NCI-H510A (cell line): ENCODE measurements around the gene NAALADL2.
"Not testable (repeated sequence)": the region's sequence is repeated elsewhere in the genome, so short reads cannot be mapped to it uniquely, and the experiment has no call there.

ENCODE experiments used
- DNase-seq: peaks from one replicate; lab custom pipeline; 2025; lab: John Stamatoyannopoulos, UW

The NAALADL2 gene

DNA sequence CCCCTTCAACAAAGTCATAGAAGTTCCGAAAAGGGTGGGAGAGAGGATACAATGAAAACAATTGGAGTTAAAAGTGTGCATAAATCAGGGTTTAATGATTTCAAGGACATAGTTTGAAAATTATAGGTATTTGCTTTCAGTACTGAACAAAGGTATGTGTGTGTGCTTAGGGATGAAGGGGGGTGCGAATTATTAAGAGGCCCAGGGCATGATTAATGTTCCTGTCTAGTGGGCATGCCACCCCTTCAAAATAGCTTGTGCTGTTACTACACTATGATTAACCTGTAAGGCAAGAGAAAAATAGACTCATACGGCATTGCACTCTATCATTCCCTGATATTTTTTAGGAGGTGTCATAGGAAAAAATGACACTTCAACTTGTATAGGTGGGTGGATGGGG is 731.6 kb downstream of the NAALADL2 start:
- DNase-seq: no peak

DNA sequence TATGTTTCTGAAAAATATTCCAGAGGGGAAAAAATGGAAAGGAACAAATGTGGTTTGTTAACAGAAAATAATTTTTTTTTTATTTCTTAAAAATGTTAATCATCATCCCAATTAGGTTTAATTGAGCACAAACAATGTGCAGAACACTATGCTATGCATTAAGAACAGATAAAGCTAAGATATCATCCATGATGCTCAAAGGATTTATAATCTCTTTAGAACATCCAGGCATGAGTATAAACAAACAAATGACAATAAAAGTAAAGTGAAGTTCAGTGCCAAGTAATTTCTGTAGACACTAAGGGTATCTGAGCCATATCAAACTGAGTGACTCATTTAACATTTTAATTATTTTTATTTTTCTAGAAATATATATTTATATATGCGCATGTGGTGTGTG is 732.2 kb downstream of the NAALADL2 start:
- no peak for DNase-seq

DNA sequence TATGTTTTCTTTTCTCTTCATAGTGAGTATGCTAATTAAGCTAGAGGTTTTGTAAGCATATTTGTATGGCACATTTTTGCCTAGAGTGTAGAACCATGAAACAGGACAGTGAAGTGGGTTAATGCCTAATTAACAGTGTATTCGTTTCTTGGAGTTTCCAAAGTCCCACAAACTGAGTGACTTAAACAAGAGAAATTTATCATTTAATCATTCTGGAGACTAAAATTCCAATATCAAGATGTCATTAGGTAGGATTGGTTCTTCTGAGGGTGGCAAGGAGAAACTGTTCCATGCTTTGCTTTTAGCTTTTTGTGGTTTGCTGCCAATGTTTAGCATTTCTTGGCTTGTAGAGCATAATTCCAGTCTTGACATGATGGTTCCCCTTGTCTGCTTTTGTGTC is 734.2 kb downstream of the NAALADL2 start:
- DNase-seq: no peak

DNA sequence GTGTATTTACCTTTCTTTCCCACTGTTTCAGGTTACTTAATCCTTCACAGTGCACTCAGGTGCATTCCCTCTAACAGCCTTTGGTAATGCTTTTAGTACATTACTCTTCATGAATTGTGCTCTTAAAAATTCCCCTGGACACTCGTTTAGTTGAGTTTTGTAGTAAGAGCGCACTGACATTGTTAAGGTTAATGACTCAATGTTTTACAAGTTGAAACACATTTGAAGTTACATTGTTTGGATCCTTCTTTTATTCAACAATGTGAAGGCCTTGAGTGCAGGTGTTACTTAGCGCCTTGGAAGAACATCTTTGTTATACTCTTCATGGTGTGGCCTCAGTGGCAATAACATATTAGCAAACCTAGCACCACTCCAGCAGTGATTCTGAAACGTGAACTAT is 739.6 kb downstream of the NAALADL2 start:
- DNase-seq: no peak

DNA sequence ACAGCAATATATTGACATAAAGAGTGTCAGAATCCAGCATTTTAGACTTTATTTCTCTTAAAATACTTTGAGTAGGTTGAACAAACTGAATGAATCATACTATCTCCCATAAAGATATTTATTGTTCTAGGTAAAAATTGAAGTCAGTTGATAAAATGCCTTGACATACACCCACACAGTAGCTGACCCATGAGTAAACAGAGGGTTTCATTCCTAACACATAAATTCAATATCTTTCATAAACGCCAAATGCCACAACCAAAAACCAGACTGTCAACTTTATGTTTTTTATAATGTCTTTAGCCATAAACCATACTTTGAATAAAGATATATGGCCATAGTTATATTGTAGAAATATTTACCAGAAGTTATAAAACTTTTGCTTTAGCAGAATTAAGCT is 742.4 kb downstream of the NAALADL2 start:
- no peak for DNase-seq

DNA sequence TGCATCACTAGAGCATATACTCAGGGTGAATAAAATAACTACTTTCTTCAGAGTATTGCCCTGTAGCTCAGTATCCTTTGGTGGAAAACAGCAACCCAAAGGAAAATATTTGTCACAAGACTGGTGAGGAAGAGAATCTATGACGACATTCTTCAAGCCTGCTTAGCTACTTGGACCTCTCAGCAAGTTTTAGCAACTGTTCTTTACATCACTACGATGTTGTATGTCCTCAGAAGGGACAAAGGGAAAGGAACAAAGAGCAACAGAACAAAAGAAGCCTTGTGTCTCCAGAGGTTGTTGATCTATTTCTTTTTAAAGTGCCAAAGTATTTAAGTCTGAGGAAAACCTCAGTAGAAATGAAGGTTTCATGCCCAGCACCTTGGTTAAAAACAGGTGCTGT is 746.7 kb downstream of the NAALADL2 start:
- DNase-seq: no peak

DNA sequence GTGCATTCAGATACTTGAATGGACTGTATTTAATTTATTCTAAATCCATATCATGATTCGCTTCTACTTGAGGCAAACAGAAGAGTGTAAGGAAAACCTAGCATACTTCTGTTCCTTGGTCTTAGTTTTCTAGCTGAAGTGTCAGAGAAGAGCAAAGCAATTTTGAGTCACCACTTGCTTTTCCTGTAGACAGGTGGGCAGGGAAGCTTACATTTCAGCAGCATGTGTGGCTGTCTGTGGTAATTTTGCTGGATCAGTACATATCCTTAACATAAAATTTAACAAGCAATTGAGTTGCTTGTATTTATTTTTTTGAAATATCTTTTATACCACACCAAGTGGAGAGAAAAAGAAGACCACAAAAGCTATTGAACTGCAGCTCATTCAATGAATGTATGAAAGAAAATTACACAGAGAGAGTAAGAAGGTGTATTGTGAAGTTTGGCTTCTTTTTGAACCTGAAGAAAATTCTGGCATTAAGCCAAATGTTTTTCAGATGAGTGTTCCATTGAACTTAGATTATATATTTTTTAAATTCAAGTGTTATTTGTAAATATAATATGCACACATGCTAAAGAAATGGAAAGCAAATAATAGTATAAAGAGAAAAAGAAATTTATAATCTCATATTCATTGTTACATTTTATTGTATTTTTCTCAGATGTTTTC is 747.6 kb downstream of the NAALADL2 start:
- no peak for DNase-seq

DNA sequence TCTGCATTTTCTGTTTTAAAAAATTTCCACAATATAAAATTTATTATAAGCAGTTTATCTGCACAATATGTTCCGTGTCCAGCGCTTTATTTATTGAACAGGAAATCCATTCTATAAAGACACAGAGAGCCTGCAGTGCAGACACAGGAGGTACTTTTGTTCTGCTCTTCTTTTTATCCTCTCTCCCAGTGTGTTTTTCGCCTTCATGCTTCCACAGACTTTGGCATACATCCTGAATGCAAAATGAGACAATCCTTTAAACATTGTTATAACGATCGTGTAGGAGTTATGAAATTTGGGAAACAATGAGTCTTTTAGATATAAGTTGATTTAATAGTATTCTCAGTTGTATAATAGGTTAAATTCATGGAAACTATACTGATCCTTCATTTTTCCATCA is 749.2 kb downstream of the NAALADL2 start:
- DNase-seq: no peak

DNA sequence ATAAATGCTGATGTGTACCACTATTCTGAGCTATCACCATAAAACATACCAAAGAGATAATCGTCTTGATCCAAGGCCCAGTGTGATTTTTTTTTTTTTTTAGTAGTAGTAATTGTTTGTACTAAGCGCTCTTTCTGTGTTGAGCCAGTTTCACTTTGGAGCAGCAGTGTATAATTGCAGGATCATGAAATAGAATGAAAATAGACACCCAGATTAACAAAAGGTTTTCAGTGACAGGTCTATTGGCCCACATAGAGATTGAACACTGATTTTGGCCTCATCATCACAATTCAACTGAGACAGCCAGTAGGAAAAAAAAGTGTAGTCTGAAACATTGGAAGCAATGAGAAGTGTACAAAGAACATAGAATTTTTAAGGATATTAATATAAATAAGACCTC is 749.8 kb downstream of the NAALADL2 start:
- no peak for DNase-seq

DNA sequence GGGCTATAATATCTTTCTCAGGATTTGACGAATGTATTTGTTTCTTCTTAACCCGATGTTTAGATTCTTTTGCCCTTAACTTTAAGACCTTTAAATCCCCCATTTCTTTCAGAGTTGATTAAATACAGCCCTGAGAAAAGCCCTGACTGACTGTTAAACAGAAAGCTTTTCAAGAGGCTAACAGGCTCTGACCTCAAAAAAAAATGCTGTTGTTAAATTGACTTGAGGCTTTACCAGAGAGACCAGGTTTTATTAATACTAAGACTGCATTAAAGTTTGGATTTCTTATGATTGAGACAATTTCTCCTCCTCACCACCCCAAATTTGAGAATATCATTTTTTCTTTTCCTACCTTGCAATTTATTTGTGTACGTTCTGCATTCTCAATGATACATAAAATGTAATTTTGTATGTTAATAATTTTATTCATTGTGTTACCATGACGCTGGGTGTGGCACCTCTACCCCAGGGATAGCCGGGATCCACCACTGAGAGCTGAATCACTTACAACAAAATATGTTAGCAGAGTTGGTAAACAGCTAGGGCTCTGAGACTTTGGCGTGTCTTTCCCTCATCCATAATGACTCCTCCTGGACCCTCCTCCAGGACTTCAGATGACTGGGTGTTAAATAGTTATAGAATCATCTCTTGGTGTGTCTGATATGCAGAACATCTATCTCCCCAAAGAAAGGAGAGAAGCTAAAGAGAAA is 753.5 kb downstream of the NAALADL2 start:
- DNase-seq: no peak

DNA sequence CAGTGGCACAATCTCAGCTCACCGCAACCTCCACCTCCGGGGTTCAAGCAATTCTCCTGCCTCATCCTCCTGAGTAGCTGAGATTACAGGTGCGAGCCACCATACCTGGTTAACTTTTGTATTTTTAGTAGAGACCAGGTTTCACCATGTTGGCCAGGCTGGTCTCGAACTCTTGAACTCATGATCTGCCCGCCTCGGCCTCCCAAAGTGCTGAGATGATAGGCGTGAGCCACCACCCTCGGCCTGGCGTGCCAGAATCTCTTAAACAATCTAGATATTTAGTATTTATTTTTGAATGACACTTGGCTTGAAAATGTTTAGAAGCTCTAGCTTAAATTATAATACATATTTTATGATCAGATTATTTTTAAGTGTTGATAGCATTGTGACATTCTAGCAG is 755.0 kb downstream of the NAALADL2 start:
- not testable (repeated sequence) for DNase-seq

DNA sequence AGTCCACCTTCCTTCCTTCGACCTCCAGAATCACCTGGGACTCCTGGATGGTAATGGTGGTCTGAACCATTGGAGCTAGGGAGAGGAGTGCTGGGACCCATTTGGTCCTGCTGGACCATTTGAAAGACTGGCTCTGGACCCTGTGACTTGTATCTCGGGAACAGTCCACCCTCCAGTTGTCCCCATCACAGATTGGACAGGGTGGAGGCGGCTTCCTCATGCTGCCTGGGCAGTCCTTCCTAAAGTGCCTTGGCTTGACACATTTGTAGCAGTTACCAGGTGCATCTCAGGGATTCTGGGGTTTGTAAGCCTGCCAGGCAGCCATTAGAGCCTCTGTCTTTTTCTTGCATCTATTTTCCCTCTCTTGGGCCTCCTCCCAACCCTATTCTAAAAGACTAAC is 758.1 kb downstream of the NAALADL2 start:
- no peak for DNase-seq

DNA sequence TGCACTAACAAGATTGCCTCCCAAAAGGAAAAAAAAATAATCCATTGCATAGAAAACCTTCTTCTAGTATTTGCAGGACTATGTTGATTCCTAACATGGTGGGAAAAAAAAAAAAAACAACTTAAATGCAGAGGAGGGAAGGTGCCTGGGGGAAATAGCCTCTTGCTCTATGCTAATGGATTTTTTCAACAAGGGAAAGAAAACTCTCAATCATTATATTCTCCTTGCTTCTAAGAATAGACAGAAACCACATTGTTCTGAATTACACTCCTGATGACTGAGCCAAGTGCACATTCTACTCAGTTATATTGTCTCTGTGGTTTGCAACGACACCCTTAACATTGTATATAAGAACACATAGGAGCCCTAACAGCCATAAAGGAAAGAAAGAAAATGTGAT is 760.2 kb downstream of the NAALADL2 start:
- DNase-seq: no peak

DNA sequence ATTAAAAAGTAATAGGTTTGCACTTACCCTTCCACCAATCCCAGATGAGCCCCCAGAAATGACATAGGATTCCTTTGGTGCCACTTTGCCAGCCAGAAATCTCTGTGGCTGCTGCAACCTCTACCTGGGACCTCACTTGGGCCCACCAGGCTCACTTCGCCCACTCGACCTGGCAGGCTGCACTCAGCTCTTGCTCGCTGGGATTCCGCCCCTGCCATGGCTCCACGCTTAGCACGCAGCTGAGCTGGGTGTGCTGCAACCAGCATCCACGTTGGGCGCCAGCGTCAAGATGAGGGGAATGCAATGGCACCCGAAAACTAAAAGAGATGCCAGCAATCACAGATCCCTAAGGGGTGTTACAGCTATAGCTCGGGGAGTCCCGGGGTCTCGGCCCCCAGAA is 761.0 kb downstream of the NAALADL2 start:
- no peak for DNase-seq

DNA sequence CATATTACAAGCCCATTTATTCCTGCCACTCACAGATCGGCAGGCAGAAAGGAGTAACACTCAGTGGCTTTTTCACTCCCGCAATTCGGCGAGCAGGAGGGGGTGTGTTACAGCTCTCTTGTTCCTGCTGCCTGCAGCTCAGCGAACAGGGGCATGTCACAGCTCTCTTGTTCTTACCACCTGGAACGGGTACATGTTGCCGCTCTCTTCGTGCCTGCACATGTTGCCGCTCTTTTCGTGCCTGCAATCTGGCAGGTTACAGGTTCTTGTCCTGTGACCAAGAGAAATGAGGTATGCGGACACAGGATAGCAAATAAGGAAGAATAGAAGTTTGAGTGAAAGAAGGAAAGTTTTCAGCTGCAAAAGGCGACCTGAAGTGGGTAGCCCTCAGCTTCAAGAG is 761.4 kb downstream of the NAALADL2 start:
- no peak for DNase-seq

DNA sequence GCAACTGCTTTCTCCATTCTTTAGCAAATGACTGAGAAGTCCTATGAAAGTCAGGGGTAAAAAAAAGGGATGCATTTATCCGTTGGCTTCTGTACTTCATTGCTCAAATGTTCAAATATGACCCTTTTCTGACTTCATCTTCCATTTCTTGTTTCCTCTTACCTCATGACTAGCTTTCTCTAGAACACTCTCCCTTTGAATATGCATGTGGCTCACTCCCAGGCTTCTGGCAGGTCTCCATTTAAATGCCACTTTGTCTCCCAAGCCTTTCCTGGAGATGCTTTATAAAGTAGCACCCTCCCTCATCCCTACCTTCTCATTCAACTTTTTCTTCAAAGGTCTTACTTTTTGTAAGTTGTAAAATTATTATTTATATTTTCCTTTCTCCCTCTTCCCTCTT is 781.8 kb downstream of the NAALADL2 start:
- no peak for DNase-seq

DNA sequence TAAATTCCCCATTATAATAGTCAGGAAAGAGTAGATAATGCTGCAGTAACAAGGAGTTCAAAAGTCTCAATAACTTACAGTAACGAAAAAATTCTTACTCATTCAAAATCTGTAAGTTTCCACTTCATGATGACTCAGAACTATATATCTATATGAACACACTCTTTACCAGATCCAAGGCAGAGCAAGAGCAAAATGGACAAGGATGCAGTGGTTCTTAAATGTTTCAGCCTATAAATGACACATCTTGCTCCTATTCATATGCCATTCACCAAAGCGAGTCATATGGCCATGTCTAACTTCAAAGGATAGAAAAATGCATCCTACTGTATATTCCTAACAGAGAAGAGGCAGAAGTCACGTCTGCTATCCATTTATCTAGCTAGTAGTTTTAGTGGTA is 787.7 kb downstream of the NAALADL2 start:
- DNase-seq: no peak

DNA sequence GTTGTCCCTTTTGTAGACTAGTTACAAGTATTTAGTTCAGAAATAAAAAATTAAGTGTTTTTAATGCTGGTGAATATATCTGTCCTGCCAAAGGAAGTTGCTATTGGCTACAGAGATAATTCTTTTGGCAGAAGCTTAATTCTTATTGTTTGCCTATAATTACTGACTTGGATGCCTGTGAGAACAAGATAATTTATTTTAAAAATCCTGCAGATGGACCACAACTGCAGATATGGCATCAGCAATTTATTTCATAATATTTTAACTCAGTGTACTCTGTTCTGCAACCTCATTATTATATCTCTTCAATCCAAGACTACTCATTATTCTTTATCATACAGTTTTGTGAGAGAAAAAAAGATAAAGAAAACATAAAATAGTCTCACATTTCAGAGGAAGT is 789.8 kb downstream of the NAALADL2 start:
- no peak for DNase-seq

DNA sequence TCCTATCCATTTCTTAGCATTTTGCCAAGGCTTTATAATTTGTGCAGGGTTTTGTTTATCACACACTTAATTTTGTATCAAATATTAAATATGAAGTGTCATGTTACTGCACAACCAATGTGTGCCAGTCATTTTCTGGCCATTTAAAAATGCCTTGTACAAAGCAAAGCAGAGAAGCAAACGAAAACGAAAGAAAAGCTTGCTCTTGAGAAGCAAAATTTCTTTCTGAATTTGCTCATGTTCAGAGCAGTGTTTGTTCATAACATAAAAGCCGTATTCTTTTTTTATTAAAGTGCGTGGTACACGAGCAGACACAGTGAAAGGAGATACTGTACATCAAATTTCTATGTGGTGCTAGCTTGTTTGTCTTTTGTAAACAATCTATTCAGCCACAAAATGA is 792.6 kb downstream of the NAALADL2 start:
- no peak for DNase-seq

DNA sequence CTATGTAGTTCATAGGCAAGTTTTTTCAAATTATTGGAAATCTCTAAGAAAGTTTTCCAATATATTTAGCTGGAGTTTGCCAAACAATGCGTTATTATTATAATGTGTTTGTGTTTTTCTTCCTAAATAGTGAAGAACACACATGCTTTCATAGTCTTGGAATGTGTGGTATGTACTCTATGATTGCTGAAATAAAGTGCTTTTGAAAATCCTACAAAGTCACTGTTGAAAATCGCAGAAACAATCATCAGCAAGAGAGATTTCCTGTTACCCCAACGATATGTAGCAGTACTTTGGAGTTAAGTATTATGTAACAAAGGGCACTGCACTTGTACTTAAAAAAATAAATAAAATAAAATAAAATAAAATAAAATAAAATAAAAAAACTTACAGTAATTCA is 796.2 kb downstream of the NAALADL2 start:
- no peak for DNase-seq

DNA sequence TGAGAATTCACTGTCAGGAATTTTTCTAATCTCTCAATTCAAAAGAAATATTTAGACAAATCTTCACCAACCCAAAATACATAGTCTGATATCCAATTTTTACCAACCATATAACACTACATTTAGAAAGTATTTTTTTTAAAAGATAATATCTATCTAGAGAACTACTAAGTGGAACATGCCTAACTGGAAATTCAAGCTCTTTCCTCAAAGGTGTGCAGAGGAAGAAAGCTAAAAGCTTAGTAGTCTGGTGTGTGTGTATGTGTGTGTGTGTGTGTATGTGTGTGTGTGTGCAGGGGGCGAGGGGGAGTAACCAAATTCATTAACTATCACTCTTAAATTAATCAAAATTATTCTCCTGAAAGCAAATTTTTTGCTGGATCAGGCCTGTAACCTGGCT is 797.3 kb downstream of the NAALADL2 start:
- DNase-seq: no peak

DNA sequence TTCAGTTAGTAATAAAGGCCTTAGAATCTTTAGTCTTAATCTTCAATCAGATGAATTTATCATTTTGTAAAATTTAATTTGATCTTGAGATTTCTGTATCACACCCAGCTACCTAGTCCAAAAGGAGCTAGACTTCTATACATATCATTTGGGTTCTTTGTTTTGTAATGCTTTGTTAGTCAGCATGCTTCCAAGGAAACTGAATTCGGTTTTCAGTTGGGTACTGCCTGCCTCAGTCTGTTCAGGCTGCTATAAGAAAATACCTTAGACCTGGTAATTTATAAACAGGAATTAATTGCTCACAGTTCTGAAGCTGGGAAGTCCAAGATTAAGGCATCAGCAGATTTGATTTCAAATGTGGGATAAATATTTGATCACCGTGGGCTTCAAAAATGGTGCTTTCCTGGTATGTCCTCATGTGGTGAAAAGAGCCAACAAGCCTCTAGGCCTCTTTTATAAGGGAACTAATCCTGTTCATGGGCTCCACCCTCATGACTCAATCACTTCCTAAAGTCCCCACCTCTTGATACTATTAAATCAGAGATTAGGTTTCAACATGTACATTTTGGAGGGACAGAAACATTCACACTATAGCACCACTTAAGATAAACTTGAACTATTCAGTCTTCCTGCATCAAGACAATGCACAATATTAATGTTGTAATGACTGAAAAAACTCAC is 800.7 kb downstream of the NAALADL2 start:
- DNase-seq: no peak

DNA sequence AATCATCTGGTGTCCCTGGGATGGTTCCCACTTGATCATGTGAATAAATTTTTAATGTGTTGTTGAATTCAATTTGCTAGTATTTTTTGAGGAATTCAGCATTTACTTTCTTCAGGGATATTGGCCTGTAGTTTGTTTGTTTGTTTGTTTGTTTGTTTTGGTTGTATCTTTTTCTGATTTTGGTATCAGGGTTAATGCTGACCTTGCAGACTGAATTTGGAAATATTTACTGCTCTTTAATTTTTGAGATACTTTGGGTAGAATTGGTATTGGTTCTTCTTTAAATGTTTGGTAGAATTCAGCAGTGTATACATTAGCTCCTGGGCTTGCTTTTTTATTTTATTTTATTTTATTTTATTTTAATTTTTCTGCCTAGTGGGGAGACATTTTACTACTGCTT is 803.7 kb downstream of the NAALADL2 start:
- no peak for DNase-seq

DNA sequence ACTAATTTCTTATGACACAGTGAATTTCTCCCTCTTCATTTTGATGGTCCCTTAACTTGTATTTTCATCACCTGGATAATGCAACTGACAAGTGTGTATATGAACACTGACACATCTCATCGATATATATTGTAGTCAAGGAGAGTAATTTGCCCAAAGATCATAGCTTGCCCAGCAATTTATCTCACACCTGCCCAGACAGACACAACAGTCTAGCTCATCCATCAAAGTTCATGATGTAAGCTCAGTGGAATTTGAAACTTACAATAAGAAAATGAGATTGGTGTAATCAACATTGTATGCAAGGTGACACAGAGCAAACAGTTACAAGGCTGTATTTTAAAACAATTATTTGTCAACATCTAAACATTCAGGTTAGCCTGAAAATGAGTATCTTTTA is 805.8 kb downstream of the NAALADL2 start:
- no peak for DNase-seq
